WTC11 (cell line): Measurements from ENCODE around the gene MICAL2. TPM values are rescaled to one million over a fixed set of nuclear protein-coding genes. Genes with fewer than 3 reads are reported as not detected.

Experiments used
- ATAC-seq: fragments of 200-7000 bp; cut with Tn5 transposase; 2 replicates; pipeline ENCODE4 v1.10.0; 2021; ENCODE audit warnings: mild to moderate bottlenecking, moderate library complexity
- CTCF ChIA-PET: fragments of 300-600 bp; sonication (Branson Sonifier 250); formaldehyde crosslinking; loops from one replicate; lab custom pipeline; 2021; ENCODE audit warnings: antibody characterized with exemption; lab: Charles Lee
- POLR2A ChIA-PET: fragments of 350-600 bp; sonication (Branson Sonifier 250); formaldehyde crosslinking; loops from one replicate; lab custom pipeline; 2021; ENCODE audit warnings: antibody characterized with exemption; lab: Charles Lee
- DNase-seq: peaks from one replicate; pipeline ENCODE4 v3.0.0; 2021; ENCODE audit warnings: low spot score
- H3K27ac Mint-ChIP-seq: 2 replicates; pipeline ENCODE4 v1.8.0; 2021; ENCODE audit warnings: mixed read lengths
- H3K27me3 Mint-ChIP-seq: 2 replicates; pipeline ENCODE4 v1.8.0; 2021; ENCODE audit warnings: low read depth, mild to moderate bottlenecking, moderate library complexity, mixed read lengths
- H3K36me3 Mint-ChIP-seq: 2 replicates; pipeline ENCODE4 v1.8.0; 2021; ENCODE audit warnings: mixed read lengths
- H3K4me1 Mint-ChIP-seq: 2 replicates; pipeline ENCODE4 v1.8.0; 2022; ENCODE audit warnings: mixed read lengths
- H3K4me3 Mint-ChIP-seq: 2 replicates; pipeline ENCODE4 v1.8.0; 2021; ENCODE audit warnings: mild to moderate bottlenecking, moderate library complexity, mixed read lengths
- H3K9me3 Mint-ChIP-seq: 2 replicates; pipeline ENCODE4 v1.8.0; 2021; ENCODE audit warnings: mixed read lengths
- ATF1 ChIP-seq: sonication (generic); formaldehyde crosslinking; IDR thresholded peaks from 2 replicates; pipeline ENCODE4 v1.8.1; 2023; ENCODE audit warnings: mild to moderate bottlenecking, moderate library complexity, missing genetic modification reagents
- IRF2 ChIP-seq: sonication (generic); formaldehyde crosslinking; IDR thresholded peaks from 2 replicates; pipeline ENCODE4 v1.8.0; 2022; ENCODE audit warnings: low read depth, missing genetic modification reagents, borderline replicate concordance
- MXD4 ChIP-seq: fragments of 250-450 bp; sonication (Bioruptor Pico); IDR thresholded peaks from 2 replicates; pipeline ENCODE4 v1.8.0; 2021; ENCODE audit warnings: mild to moderate bottlenecking, moderate library complexity, borderline replicate concordance
- NR1H2 ChIP-seq: sonication (generic); formaldehyde crosslinking; IDR thresholded peaks from 2 replicates; pipeline ENCODE4 v1.9.0; 2021; ENCODE audit warnings: mild to moderate bottlenecking, moderate library complexity, missing genetic modification reagents
- ZNF219 ChIP-seq: sonication (generic); formaldehyde crosslinking; IDR thresholded peaks from 2 replicates; pipeline ENCODE4 v1.8.0; 2023; ENCODE audit warnings: missing genetic modification reagents, mild to moderate bottlenecking, borderline replicate concordance
- ZNF232 ChIP-seq: sonication (generic); formaldehyde crosslinking; IDR thresholded peaks from 2 replicates; pipeline ENCODE4 v1.8.0; 2022; ENCODE audit warnings: mild to moderate bottlenecking, missing genetic modification reagents
- ZNF416 ChIP-seq: fragments of 250-450 bp; sonication (Bioruptor Pico); IDR thresholded peaks from 2 replicates; pipeline ENCODE4 v1.9.0; 2021; ENCODE audit warnings: mild to moderate bottlenecking, inconsistent platforms
- total RNA-seq: library from RNA; stranded (reverse); gene quantifications from 3 replicates; pipeline ENCODE4 v1.2.3, GENCODE V29; 2021
- TF ChIP-seq, protein P1 (sequence below): sonication (generic); formaldehyde crosslinking; IDR thresholded peaks from 2 replicates; pipeline ENCODE4 v1.8.1; 2023; ENCODE audit warnings: mild to moderate bottlenecking, moderate library complexity, missing genetic modification reagents
- TF ChIP-seq, protein P2 (sequence below): fragments of 200-600 bp; IDR thresholded peaks from 2 replicates; pipeline ENCODE4 v1.8.0; 2022; ENCODE audit warnings: antibody characterized with exemption
- TF ChIP-seq, protein P3 (sequence below): fragments of 250-450 bp; sonication (Bioruptor Pico); IDR thresholded peaks from 2 replicates; pipeline ENCODE4 v1.9.0; 2021; ENCODE audit warnings: moderate library complexity, mild to moderate bottlenecking, inconsistent platforms, borderline replicate concordance
- TF ChIP-seq, protein P4 (sequence below): sonication (generic); formaldehyde crosslinking; IDR thresholded peaks from 2 replicates; pipeline ENCODE4 v1.8.0; 2023; ENCODE audit warnings: missing genetic modification reagents, mild to moderate bottlenecking, borderline replicate concordance
- TF ChIP-seq, protein P5 (sequence below): sonication (generic); formaldehyde crosslinking; IDR thresholded peaks from 2 replicates; pipeline ENCODE4 v1.8.1; 2022; ENCODE audit warnings: mild to moderate bottlenecking, missing genetic modification reagents, moderate library complexity, borderline replicate concordance
- TF ChIP-seq, protein P6 (sequence below): sonication (generic); formaldehyde crosslinking; IDR thresholded peaks from 2 replicates; pipeline ENCODE4 v1.8.1; 2023; ENCODE audit warnings: mild to moderate bottlenecking, missing genetic modification reagents, borderline replicate concordance

MICAL2 gene
- total RNA-seq, 1 experiment from 2014 or later = 3.1 TPM

DNA sequence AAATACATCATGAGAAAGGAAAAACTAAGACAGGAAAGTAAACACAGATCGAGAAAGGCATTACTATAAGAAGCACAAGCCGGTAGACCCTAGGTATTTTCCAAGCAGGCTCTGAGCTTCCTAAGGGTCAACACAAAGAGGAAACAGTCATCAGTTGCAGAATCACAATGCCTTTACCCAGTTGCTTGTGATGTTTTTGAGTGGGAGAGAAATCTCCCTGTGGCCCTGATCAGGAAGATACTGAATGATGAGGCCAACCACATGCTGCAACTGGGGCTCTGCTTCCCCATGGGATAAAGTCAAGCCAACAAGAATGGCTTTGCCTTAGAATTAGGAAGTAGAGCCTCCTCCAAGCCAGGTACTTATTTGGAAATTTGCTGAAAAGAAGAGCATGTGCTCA is 132.6 kb downstream of the MICAL2 start:
- no peak for ATAC-seq
- Mint-ChIP-seq H3K36me3 (no peaks in the 10 kb centered on the region), H3K4me1 (peaks cover 31% of the 10 kb centered on the region), H3K27ac (no peak overlapping the region), H3K9me3 (no peaks in the 10 kb centered on the region), H3K4me3 (no peak overlapping the region), H3K27me3 (no peaks in the 10 kb centered on the region)
- DNase-seq = no peak
- POLR2A ChIA-PET = no interaction called here
- TF ChIP-seq ZNF416 = no peak
- TF ChIP-seq, protein P1, sequence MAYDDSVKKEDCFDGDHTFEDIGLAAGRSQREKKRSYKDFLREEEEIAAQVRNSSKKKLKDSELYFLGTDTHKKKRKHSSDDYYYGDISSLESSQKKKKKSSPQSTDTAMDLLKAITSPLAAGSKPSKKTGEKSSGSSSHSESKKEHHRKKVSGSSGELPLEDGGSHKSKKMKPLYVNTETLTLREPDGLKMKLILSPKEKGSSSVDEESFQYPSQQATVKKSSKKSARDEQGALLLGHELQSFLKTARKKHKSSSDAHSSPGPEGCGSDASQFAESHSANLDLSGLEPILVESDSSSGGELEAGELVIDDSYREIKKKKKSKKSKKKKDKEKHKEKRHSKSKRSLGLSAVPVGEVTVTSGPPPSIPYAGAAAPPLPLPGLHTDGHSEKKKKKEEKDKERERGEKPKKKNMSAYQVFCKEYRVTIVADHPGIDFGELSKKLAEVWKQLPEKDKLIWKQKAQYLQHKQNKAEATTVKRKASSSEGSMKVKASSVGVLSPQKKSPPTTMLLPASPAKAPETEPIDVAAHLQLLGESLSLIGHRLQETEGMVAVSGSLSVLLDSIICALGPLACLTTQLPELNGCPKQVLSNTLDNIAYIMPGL (CRISPR knock-in tag) = no peak
- TF ChIP-seq, protein P2, sequence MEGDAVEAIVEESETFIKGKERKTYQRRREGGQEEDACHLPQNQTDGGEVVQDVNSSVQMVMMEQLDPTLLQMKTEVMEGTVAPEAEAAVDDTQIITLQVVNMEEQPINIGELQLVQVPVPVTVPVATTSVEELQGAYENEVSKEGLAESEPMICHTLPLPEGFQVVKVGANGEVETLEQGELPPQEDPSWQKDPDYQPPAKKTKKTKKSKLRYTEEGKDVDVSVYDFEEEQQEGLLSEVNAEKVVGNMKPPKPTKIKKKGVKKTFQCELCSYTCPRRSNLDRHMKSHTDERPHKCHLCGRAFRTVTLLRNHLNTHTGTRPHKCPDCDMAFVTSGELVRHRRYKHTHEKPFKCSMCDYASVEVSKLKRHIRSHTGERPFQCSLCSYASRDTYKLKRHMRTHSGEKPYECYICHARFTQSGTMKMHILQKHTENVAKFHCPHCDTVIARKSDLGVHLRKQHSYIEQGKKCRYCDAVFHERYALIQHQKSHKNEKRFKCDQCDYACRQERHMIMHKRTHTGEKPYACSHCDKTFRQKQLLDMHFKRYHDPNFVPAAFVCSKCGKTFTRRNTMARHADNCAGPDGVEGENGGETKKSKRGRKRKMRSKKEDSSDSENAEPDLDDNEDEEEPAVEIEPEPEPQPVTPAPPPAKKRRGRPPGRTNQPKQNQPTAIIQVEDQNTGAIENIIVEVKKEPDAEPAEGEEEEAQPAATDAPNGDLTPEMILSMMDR = no peak
- no peak for TF ChIP-seq ZNF219
- TF ChIP-seq MXD4 = no peak
- TF ChIP-seq ATF1 (CRISPR knock-in tag) = no peak
- CTCF ChIA-PET = interaction anchor here (1.1 to 2.3 kb wide), 2 partner anchors 46 to 195 kb away, joined by 3 to 11 read pairs; no protein-coding TSS in a partner anchor

DNA sequence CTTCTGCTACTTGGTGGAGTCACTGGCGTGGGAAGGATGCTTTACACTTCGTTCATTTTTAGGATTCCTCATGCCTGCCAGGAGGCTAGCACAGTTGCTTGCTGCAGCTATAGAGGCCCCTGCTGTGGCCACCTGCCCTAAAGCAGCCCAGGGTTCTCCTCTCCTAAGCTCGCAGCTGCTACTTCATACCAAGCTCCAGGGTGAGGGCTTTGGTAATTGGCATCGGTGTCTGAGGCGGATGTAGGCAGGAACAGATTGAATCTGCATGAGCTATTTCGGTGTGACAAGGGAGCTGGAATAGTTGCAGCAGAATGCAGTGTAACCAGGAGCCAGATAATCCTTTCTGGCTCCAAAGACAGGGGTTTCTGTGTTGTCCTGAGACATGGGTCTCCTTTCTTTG is 133.1 kb downstream of the MICAL2 start:
- TF ChIP-seq ZNF232 = no peak
- TF ChIP-seq, protein P3, sequence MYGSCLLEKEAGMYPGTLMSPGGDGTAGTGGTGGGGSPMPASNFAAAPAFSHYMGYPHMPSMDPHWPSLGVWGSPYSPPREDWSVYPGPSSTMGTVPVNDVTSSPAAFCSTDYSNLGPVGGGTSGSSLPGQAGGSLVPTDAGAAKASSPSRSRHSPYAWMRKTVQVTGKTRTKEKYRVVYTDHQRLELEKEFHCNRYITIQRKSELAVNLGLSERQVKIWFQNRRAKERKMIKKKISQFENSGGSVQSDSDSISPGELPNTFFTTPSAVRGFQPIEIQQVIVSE (CRISPR knock-in tag) = no peak
- TF ChIP-seq, protein P4, sequence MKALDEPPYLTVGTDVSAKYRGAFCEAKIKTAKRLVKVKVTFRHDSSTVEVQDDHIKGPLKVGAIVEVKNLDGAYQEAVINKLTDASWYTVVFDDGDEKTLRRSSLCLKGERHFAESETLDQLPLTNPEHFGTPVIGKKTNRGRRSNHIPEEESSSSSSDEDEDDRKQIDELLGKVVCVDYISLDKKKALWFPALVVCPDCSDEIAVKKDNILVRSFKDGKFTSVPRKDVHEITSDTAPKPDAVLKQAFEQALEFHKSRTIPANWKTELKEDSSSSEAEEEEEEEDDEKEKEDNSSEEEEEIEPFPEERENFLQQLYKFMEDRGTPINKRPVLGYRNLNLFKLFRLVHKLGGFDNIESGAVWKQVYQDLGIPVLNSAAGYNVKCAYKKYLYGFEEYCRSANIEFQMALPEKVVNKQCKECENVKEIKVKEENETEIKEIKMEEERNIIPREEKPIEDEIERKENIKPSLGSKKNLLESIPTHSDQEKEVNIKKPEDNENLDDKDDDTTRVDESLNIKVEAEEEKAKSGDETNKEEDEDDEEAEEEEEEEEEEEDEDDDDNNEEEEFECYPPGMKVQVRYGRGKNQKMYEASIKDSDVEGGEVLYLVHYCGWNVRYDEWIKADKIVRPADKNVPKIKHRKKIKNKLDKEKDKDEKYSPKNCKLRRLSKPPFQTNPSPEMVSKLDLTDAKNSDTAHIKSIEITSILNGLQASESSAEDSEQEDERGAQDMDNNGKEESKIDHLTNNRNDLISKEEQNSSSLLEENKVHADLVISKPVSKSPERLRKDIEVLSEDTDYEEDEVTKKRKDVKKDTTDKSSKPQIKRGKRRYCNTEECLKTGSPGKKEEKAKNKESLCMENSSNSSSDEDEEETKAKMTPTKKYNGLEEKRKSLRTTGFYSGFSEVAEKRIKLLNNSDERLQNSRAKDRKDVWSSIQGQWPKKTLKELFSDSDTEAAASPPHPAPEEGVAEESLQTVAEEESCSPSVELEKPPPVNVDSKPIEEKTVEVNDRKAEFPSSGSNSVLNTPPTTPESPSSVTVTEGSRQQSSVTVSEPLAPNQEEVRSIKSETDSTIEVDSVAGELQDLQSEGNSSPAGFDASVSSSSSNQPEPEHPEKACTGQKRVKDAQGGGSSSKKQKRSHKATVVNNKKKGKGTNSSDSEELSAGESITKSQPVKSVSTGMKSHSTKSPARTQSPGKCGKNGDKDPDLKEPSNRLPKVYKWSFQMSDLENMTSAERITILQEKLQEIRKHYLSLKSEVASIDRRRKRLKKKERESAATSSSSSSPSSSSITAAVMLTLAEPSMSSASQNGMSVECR (CRISPR knock-in tag) = no peak
- ChIA-PET CTCF (interaction anchor here (1.1 to 2.3 kb wide), 2 partner anchors 45 to 196 kb away, joined by 3 to 11 read pairs; no protein-coding TSS in a partner anchor), POLR2A (no interaction called here)
- no peak overlapping the region for H3K27ac Mint-ChIP-seq
- no peak overlapping the region for H3K4me3 Mint-ChIP-seq
- no peaks in the 10 kb centered on the region for H3K9me3 Mint-ChIP-seq
- ATAC-seq (no peak), DNase-seq (no peak)
- H3K27me3 Mint-ChIP-seq = no peaks in the 10 kb centered on the region
- H3K4me1 Mint-ChIP-seq = peaks cover 36% of the 10 kb centered on the region
- no peaks in the 10 kb centered on the region for H3K36me3 Mint-ChIP-seq

DNA sequence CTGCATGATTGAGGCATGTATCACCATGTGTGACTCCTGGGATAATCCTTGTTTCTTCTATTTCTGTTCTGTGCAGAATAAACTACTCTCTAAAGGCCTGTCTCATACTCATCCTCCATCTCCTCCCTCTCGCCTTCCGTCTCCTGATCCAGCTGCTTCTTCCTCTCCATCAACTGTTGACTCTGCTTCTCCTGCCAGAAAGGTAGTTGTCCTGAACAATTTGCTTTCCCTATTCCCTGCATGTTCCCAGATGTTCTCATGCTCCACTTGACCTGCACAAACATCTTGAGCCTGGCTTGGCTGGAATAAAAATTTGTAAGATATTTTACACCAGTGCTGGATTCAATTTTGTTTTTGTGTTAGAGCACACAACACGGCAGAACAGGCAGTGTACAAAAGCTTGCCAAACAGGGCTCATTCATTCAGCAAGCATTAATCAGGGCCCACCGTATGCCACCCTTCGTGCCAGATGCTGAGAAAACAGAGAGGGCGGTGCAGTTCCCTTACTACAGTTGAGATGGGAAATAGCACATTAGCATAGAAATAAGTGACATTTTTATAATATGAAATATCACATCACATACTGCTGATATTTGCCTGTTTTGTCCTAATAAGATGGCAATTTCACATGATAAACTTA is 133.6 kb downstream of the MICAL2 start:
- Mint-ChIP-seq H3K36me3 (no peaks in the 10 kb centered on the region), H3K4me3 (no peak overlapping the region), H3K27me3 (no peaks in the 10 kb centered on the region), H3K4me1 (peaks cover 42% of the 10 kb centered on the region), H3K27ac (no peak overlapping the region), H3K9me3 (no peaks in the 10 kb centered on the region)
- ATAC-seq = no peak
- TF ChIP-seq, protein P5, sequence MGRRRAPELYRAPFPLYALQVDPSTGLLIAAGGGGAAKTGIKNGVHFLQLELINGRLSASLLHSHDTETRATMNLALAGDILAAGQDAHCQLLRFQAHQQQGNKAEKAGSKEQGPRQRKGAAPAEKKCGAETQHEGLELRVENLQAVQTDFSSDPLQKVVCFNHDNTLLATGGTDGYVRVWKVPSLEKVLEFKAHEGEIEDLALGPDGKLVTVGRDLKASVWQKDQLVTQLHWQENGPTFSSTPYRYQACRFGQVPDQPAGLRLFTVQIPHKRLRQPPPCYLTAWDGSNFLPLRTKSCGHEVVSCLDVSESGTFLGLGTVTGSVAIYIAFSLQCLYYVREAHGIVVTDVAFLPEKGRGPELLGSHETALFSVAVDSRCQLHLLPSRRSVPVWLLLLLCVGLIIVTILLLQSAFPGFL (CRISPR knock-in tag) = no peak
- TF ChIP-seq IRF2 (CRISPR knock-in tag) (no peak), NR1H2 (CRISPR knock-in tag) (no peak)
- TF ChIP-seq, protein P6, sequence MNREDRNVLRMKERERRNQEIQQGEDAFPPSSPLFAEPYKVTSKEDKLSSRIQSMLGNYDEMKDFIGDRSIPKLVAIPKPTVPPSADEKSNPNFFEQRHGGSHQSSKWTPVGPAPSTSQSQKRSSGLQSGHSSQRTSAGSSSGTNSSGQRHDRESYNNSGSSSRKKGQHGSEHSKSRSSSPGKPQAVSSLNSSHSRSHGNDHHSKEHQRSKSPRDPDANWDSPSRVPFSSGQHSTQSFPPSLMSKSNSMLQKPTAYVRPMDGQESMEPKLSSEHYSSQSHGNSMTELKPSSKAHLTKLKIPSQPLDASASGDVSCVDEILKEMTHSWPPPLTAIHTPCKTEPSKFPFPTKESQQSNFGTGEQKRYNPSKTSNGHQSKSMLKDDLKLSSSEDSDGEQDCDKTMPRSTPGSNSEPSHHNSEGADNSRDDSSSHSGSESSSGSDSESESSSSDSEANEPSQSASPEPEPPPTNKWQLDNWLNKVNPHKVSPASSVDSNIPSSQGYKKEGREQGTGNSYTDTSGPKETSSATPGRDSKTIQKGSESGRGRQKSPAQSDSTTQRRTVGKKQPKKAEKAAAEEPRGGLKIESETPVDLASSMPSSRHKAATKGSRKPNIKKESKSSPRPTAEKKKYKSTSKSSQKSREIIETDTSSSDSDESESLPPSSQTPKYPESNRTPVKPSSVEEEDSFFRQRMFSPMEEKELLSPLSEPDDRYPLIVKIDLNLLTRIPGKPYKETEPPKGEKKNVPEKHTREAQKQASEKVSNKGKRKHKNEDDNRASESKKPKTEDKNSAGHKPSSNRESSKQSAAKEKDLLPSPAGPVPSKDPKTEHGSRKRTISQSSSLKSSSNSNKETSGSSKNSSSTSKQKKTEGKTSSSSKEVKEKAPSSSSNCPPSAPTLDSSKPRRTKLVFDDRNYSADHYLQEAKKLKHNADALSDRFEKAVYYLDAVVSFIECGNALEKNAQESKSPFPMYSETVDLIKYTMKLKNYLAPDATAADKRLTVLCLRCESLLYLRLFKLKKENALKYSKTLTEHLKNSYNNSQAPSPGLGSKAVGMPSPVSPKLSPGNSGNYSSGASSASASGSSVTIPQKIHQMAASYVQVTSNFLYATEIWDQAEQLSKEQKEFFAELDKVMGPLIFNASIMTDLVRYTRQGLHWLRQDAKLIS (CRISPR knock-in tag) = no peak
- DNase-seq = no peak
- ChIA-PET POLR2A (no interaction called here), CTCF (interaction anchor here (1.1 to 2.3 kb wide), 2 partner anchors 45 to 196 kb away, joined by 3 to 11 read pairs; no protein-coding TSS in a partner anchor)
